ENCODE results near the gene CFTR.

Gene CFTR

GRCh38 chr7:117637937-117638336 is 158.1 kb downstream of the CFTR start:
- Mint-ChIP-seq H3K27ac (no peak overlapping the region), H3K9me3 (no peaks in the 10 kb centered on the region), H3K4me1 (no peaks in the 10 kb centered on the region), H3K36me3 (no peaks in the 10 kb centered on the region), H3K4me3 (no peak overlapping the region)
- DNase-seq (ENCODE audit: low spot score in 2 of 2) (no peak), ATAC-seq (no peak)

GRCh38 chr7:117639966-117640365 is 160.1 kb downstream of the CFTR start:
- no peak for ATAC-seq
- Mint-ChIP-seq H3K27ac (no peak overlapping the region), H3K9me3 (no peaks in the 10 kb centered on the region), H3K4me1 (no peaks in the 10 kb centered on the region), H3K4me3 (no peak overlapping the region), H3K36me3 (no peaks in the 10 kb centered on the region)
- DNase-seq (ENCODE audit: low spot score in 2 of 2) = no peak

GRCh38 chr7:117640465-117640864 is 160.6 kb downstream of the CFTR start:
- no peaks in the 10 kb centered on the region for H3K4me1 Mint-ChIP-seq
- DNase-seq (ENCODE audit: low spot score in 2 of 2) (no peak), ATAC-seq (no peak)
- H3K4me3 Mint-ChIP-seq = no peak overlapping the region
- H3K36me3 Mint-ChIP-seq = no peaks in the 10 kb centered on the region
- no peak overlapping the region for H3K27ac Mint-ChIP-seq
- H3K9me3 Mint-ChIP-seq = no peaks in the 10 kb centered on the region

- DNase-seq (ENCODE audit: low spot score in 2 of 2) (no peak), ATAC-seq (no peak)
- Mint-ChIP-seq H3K9me3 (peaks cover 5% of the 10 kb centered on the region), H3K4me1 (no peaks in the 10 kb centered on the region), H3K36me3 (no peaks in the 10 kb centered on the region), H3K4me3 (no peak overlapping the region), H3K27ac (no peak overlapping the region)
Observed at GRCh38 chr7:117645481-117646165, 165.8 kb downstream of the CFTR start.

GRCh38 chr7:117648203-117648866 is 168.5 kb downstream of the CFTR start:
- Mint-ChIP-seq H3K4me3 (no peak overlapping the region), H3K4me1 (no peaks in the 10 kb centered on the region), H3K36me3 (no peaks in the 10 kb centered on the region), H3K27ac (no peak overlapping the region), H3K9me3 (peaks cover 5% of the 10 kb centered on the region)
- no peak for DNase-seq (ENCODE audit: low spot score in 2 of 2)
- no peak for ATAC-seq

- no peaks in the 10 kb centered on the region for H3K4me1 Mint-ChIP-seq
Observed at GRCh38 chr7:117652943-117653680, 173.3 kb downstream of the CFTR start.

GRCh38 chr7:117654780-117655179 is 175.0 kb downstream of the CFTR start:
- Mint-ChIP-seq H3K9me3 (peaks cover 7% of the 10 kb centered on the region), H3K4me1 (no peaks in the 10 kb centered on the region), H3K4me3 (no peak overlapping the region), H3K36me3 (no peaks in the 10 kb centered on the region), H3K27ac (no peak overlapping the region)
- ATAC-seq (no peak), DNase-seq (ENCODE audit: low spot score in 2 of 2) (no peak)

More at GRCh38 chr7:117652943-117653680, 173.3 kb downstream of the CFTR start:
- Mint-ChIP-seq H3K4me3 (no peak overlapping the region), H3K9me3 (peaks cover 5% of the 10 kb centered on the region), H3K36me3 (no peaks in the 10 kb centered on the region), H3K27ac (no peak overlapping the region)
- ATAC-seq = no peak
- no peak for DNase-seq (ENCODE audit: low spot score in 2 of 2)

- no peak for ATAC-seq
- H3K4me3 Mint-ChIP-seq = no peak overlapping the region
- no peak overlapping the region for H3K27ac Mint-ChIP-seq
- DNase-seq (ENCODE audit: low spot score in 2 of 2) = no peak
- H3K36me3 Mint-ChIP-seq = no peaks in the 10 kb centered on the region
- H3K9me3 Mint-ChIP-seq = peaks cover 4% of the 10 kb centered on the region
- no peaks in the 10 kb centered on the region for H3K4me1 Mint-ChIP-seq
Observed at GRCh38 chr7:117656806-117657205, 177.0 kb downstream of the CFTR start.

- Mint-ChIP-seq H3K27ac (no peak overlapping the region), H3K4me1 (no peaks in the 10 kb centered on the region), H3K9me3 (peaks cover 8% of the 10 kb centered on the region), H3K4me3 (no peak overlapping the region), H3K36me3 (no peaks in the 10 kb centered on the region)
- ATAC-seq (no peak), DNase-seq (ENCODE audit: low spot score in 2 of 2) (no peak)
Observed at GRCh38 chr7:117659531-117660011, 179.7 kb downstream of the CFTR start.

GRCh38 chr7:117661328-117661727 is 181.5 kb downstream of the CFTR start:
- Mint-ChIP-seq H3K4me3 (no peak overlapping the region), H3K36me3 (no peaks in the 10 kb centered on the region), H3K27ac (no peak overlapping the region), H3K9me3 (peaks cover 8% of the 10 kb centered on the region), H3K4me1 (no peaks in the 10 kb centered on the region)
- DNase-seq (ENCODE audit: low spot score in 2 of 2) (no peak), ATAC-seq (no peak)

GRCh38 chr7:117664047-117664446 is 184.2 kb downstream of the CFTR start:
- no peak for ATAC-seq
- no peak for DNase-seq (ENCODE audit: low spot score in 2 of 2)
- H3K9me3 Mint-ChIP-seq = peaks cover 4% of the 10 kb centered on the region
- H3K27ac Mint-ChIP-seq = no peak overlapping the region
- H3K4me3 Mint-ChIP-seq = no peak overlapping the region
- H3K36me3 Mint-ChIP-seq = no peaks in the 10 kb centered on the region
- H3K4me1 Mint-ChIP-seq = no peaks in the 10 kb centered on the region

GRCh38 chr7:117665368-117665767 is 185.5 kb downstream of the CFTR start:
- Mint-ChIP-seq H3K27ac (no peak overlapping the region), H3K4me1 (no peaks in the 10 kb centered on the region), H3K4me3 (no peak overlapping the region), H3K9me3 (peaks cover 4% of the 10 kb centered on the region), H3K36me3 (no peaks in the 10 kb centered on the region)
- no peak for DNase-seq (ENCODE audit: low spot score in 2 of 2)
- ATAC-seq = no peak

- no peak overlapping the region for H3K4me3 Mint-ChIP-seq
- no peaks in the 10 kb centered on the region for H3K36me3 Mint-ChIP-seq
- ATAC-seq (no peak), DNase-seq (ENCODE audit: low spot score in 2 of 2) (no peak)
- no peak overlapping the region for H3K27ac Mint-ChIP-seq
- H3K4me1 Mint-ChIP-seq = no peaks in the 10 kb centered on the region
- H3K9me3 Mint-ChIP-seq = peaks cover 4% of the 10 kb centered on the region
Observed at GRCh38 chr7:117666031-117666430, 186.2 kb downstream of the CFTR start.

GRCh38 chr7:117666689-117667088 is 186.9 kb downstream of the CFTR start:
- no peaks in the 10 kb centered on the region for H3K4me1 Mint-ChIP-seq

GRCh38 chr7:117667456-117667855 is 187.6 kb downstream of the CFTR start:
- Mint-ChIP-seq H3K4me1 (no peaks in the 10 kb centered on the region), H3K27ac (no peak overlapping the region), H3K36me3 (no peaks in the 10 kb centered on the region), H3K9me3 (peaks cover 4% of the 10 kb centered on the region), H3K4me3 (no peak overlapping the region)
- DNase-seq (ENCODE audit: low spot score in 2 of 2) (no peak), ATAC-seq (no peak)

More at GRCh38 chr7:117666689-117667088, 186.9 kb downstream of the CFTR start:
- Mint-ChIP-seq H3K27ac (no peak overlapping the region), H3K36me3 (no peaks in the 10 kb centered on the region), H3K4me3 (no peak overlapping the region), H3K9me3 (peaks cover 4% of the 10 kb centered on the region)
- no peak for DNase-seq (ENCODE audit: low spot score in 2 of 2)
- ATAC-seq = no peak

- Mint-ChIP-seq H3K9me3 (no peaks in the 10 kb centered on the region), H3K4me3 (no peak overlapping the region), H3K27ac (no peak overlapping the region), H3K4me1 (no peaks in the 10 kb centered on the region), H3K36me3 (no peaks in the 10 kb centered on the region)
- no peak for DNase-seq (ENCODE audit: low spot score in 2 of 2)
- ATAC-seq = no peak
Observed at GRCh38 chr7:117669818-117670217, 190.0 kb downstream of the CFTR start.

Measured in stimulated activated effector memory CD8-positive, alpha-beta T cell treated with anti-CD3 and anti-CD28 coated beads, Interleukin-12 subunit alpha, Interleukin-12 subunit beta, amount 100 ng/mL, for 72 hours (primary cell).